NCI-H2171 treated with DMSO at 0.1 percent for 48 hours (cell line): Measurements from ENCODE around the gene FBP1.
A peak's percentile ranks its signal among the peaks of the same experiment; 100 is the strongest.
"Not testable (repeated sequence)": the region's sequence is repeated elsewhere in the genome, so short reads cannot be mapped to it uniquely, and the experiment has no call there.

Source experiments
- DNase-seq: peaks from one replicate; lab custom pipeline; 2025; lab: John Stamatoyannopoulos, UW

Gene FBP1

GRCh38 chr9:94619026-94619425 is 20.3 kb downstream of the FBP1 start:
- no peak for DNase-seq

GRCh38 chr9:94613003-94613402 is 26.3 kb downstream of the FBP1 start:
- no peak for DNase-seq

GRCh38 chr9:94612071-94612470 is 27.2 kb downstream of the FBP1 start:
- DNase-seq: no peak

GRCh38 chr9:94611638-94612068 is 27.7 kb downstream of the FBP1 start:
- no peak for DNase-seq

- DNase-seq: no peak
Observed at GRCh38 chr9:94610181-94610606, 29.1 kb downstream of the FBP1 start.

- DNase-seq: no peak
Observed at GRCh38 chr9:94607423-94607691, 32.0 kb downstream of the FBP1 start.

GRCh38 chr9:94606646-94607422 is 32.5 kb downstream of the FBP1 start:
- DNase-seq: no peak

- DNase-seq: peak; percentile 43
Observed at GRCh38 chr9:94603259-94604160, 35.8 kb downstream of the FBP1 start.

- no peak for DNase-seq
Observed at GRCh38 chr9:94602666-94603065, 36.7 kb downstream of the FBP1 start.

- no peak for DNase-seq
Observed at GRCh38 chr9:94600715-94601114, 38.6 kb downstream of the FBP1 start.

- no peak for DNase-seq
Observed at GRCh38 chr9:94600258-94600657, 39.1 kb downstream of the FBP1 start.

- no peak for DNase-seq
Observed at GRCh38 chr9:94599102-94599501, 40.2 kb downstream of the FBP1 start.

- no peak for DNase-seq
Observed at GRCh38 chr9:94593459-94594345, 45.6 kb downstream of the FBP1 start, which contains the start of gene FBP2. TSS of gene FBP2 (minus strand) at chr9:94593824. CDS start at chr9:94593726, 98 bp downstream.

- not testable (repeated sequence) for DNase-seq
Observed at GRCh38 chr9:94592683-94593082, 46.6 kb downstream of the FBP1 start.

- no peak for DNase-seq
Observed at GRCh38 chr9:94591876-94592275, 47.4 kb downstream of the FBP1 start.

GRCh38 chr9:94591046-94591545 is 48.2 kb downstream of the FBP1 start:
- DNase-seq: not testable (repeated sequence)

- no peak for DNase-seq
Observed at GRCh38 chr9:94588681-94589080, 50.6 kb downstream of the FBP1 start.

- no peak for DNase-seq
Observed at GRCh38 chr9:94586814-94587213, 52.5 kb downstream of the FBP1 start.

- DNase-seq: no peak
Observed at GRCh38 chr9:94586316-94586715, 53.0 kb downstream of the FBP1 start.

- no peak for DNase-seq
Observed at GRCh38 chr9:94584555-94584954, 54.8 kb downstream of the FBP1 start.

- DNase-seq: no peak
Observed at GRCh38 chr9:94581728-94582127, 57.6 kb downstream of the FBP1 start.

- no peak for DNase-seq
Observed at GRCh38 chr9:94577571-94577970, 61.7 kb downstream of the FBP1 start.
